Liver (tissue), 3 donors: ENCODE data around the gene BICDL2.

Experiments
- CTCF ChIP-seq: fragments of 150-350 bp; IDR thresholded peaks from 2 replicates; pipeline ENCODE4 v1.5.1; 2017; ENCODE audit warnings: improper control_type of control experiment, low read depth, low read length; ENCODE audit not compliant: missing input control
- FOXA2 ChIP-seq: IDR thresholded peaks from 2 replicates; pipeline ENCODE4 v1.6.1; 2016; ENCODE audit warnings: antibody characterized with exemption
- MAX ChIP-seq: IDR thresholded peaks from 2 replicates; pipeline ENCODE4 v1.6.1; 2016; ENCODE audit warnings: antibody characterized with exemption
- RAD21 ChIP-seq, 2 donors: IDR thresholded peaks; 2 replicates each; pipeline ENCODE4 v1.6.1; 2016; ENCODE audit warnings: antibody characterized with exemption in 2 of 2, mild to moderate bottlenecking in 2 of 2
- REST ChIP-seq: IDR thresholded peaks from 2 replicates; pipeline ENCODE4 v1.6.1; 2016; ENCODE audit warnings: antibody characterized with exemption, mild to moderate bottlenecking
- RXRA ChIP-seq, 2 donors: IDR thresholded peaks; 2 replicates each; pipeline ENCODE4 v1.6.1; 2017 to 2018; ENCODE audit warnings: antibody characterized with exemption in 2 of 2, mild to moderate bottlenecking in 1 of 2
- SP1 ChIP-seq: IDR thresholded peaks from 2 replicates; pipeline ENCODE4 v1.6.1; 2018; ENCODE audit warnings: antibody characterized with exemption, mild to moderate bottlenecking
- ZBTB33 ChIP-seq: IDR thresholded peaks from 2 replicates; pipeline ENCODE4 v1.6.1; 2016; ENCODE audit warnings: antibody characterized with exemption
- donor health status: healthy.
- donor health status: healthy.

- TF ChIP-seq CTCF (no peak), RAD21 (IDR thresholded peaks at IDR 0.05) (no peak), REST (no peak), MAX (no peak), SP1 (no peak), ZBTB33 (no peak), FOXA2 (no peak), RXRA (IDR thresholded peaks at IDR 0.05) (no peak)
Observed at GRCh38 chr16:3030222-3031212, 6.2 kb downstream of the BICDL2 start.
